Measurements from ENCODE around the gene LRRC1.

GRCh38 chr6:53937461-53937860 lies 142.7 kb downstream of the LRRC1 start:
- no peak for TF ChIP-seq CTCF (IDR thresholded peaks at IDR 0.05; ENCODE audit: insufficient read depth, low read depth, low read length)
- TF ChIP-seq EZH2 (IDR thresholded peaks at IDR 0.05; ENCODE audit: insufficient read depth, low read length), result no peak

All from astrocyte (in vitro differentiated cells and primary cell).